Subcutaneous adipose tissue (tissue), 4 donors: ENCODE results near the gene PDZD11. TPM values are rescaled to one million over a fixed set of nuclear protein-coding genes. Genes with fewer than 3 reads are reported as not detected.

Experiments
- total RNA-seq, 4 donors: library from RNA; depleted of rRNA; stranded (reverse); fragments of >200 nt; gene quantifications; one replicate each; pipeline ENCODE4 v1.1.0, GENCODE V29; 2016
- TF ChIP-seq, protein P1 (sequence below): fragments of 450-650 bp; IDR thresholded peaks from one replicate; pipeline ENCODE4 v1.5.1; 2016; ENCODE audit warnings: low read depth, mild to moderate bottlenecking, control low read depth, antibody characterized with exemption, moderate library complexity

The PDZD11 gene
- total RNA-seq, 4 donors from 2014 or later, result 19.4 to 30.7 (median 29.6) TPM

DNA sequence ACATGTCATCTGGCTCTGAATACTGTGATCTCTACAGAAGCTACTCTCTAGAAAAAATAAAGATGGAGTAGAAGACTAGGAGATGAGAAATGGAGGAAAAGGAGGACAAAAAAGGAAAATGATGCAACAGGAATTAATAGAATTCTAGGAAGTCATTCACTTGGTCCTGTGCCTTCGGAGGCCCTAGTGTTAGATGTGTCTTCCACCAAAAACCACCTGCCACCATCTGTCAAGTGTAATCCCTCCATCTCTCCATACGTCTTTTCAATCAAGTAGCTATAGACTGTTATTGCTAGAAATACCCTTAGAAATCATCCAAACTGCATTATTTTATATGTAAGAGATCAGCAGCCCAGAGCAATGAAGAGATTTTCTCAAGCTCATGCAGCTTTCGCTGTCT is 10.6 kb downstream of the PDZD11 start:
- TF ChIP-seq, protein P1, sequence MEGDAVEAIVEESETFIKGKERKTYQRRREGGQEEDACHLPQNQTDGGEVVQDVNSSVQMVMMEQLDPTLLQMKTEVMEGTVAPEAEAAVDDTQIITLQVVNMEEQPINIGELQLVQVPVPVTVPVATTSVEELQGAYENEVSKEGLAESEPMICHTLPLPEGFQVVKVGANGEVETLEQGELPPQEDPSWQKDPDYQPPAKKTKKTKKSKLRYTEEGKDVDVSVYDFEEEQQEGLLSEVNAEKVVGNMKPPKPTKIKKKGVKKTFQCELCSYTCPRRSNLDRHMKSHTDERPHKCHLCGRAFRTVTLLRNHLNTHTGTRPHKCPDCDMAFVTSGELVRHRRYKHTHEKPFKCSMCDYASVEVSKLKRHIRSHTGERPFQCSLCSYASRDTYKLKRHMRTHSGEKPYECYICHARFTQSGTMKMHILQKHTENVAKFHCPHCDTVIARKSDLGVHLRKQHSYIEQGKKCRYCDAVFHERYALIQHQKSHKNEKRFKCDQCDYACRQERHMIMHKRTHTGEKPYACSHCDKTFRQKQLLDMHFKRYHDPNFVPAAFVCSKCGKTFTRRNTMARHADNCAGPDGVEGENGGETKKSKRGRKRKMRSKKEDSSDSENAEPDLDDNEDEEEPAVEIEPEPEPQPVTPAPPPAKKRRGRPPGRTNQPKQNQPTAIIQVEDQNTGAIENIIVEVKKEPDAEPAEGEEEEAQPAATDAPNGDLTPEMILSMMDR, result no peak

- TF ChIP-seq, protein P1, result no peak
Observed at GRCh38 chrX:70268034-70268433, 21.7 kb downstream of the PDZD11 start, which contains the start of gene ARR3. Gene ARR3 (plus strand): TSS chrX:70268334. CDS start chrX:70269386, 1,052 bp downstream.

GRCh38 chrX:70264784-70265183 is 24.9 kb downstream of the PDZD11 start:
- TF ChIP-seq, protein P1, result no peak

- TF ChIP-seq, protein P1, result no peak
Observed at GRCh38 chrX:70262952-70263567, 26.7 kb downstream of the PDZD11 start.

GRCh38 chrX:70260104-70260503 is 29.6 kb downstream of the PDZD11 start, which contains the start of gene P2RY4:
Gene P2RY4 (minus strand): TSS chrX:70260204. CDS start chrX:70259624, 580 bp downstream.
- TF ChIP-seq, protein P1, result no peak

- TF ChIP-seq, protein P1, result no peak
Observed at GRCh38 chrX:70257423-70258288, 32.1 kb downstream of the PDZD11 start.

DNA sequence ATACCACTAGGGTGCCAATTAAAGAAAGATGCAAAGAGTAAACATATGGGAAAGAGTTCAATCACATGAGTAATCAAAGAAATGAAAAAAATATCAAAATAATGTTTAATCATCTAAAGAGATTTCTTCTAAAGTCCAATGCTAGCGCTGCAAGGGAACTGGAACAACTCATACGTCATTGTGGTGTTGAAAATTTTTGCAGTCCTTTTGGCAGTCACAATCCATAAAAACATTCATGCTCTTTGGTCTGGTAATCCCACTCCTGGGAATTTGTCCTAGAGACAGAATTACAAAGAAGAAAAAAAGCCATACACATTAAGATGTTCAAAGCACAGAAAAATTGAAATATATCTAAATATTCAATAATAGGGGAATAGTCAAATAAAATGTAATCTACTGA is 34.3 kb downstream of the PDZD11 start:
- TF ChIP-seq, protein P1, result no peak
